Renal cortex interstitium (tissue), 11 donors: ENCODE data around the gene NUDT22. TPM values are rescaled to one million over a fixed set of nuclear protein-coding genes. Genes with fewer than 3 reads are reported as not detected.

Experiments
- DNase-seq, 11 donors: peaks; one replicate each; pipeline ENCODE4 v3.0.0-alpha.2; 2013; ENCODE audit warnings: low read depth in 9 of 11, low spot score in 4 of 11; ENCODE audit errors: extremely low read depth in 1 of 11
- polyA plus RNA-seq, 3 donors: library from polyadenylated mRNA; unstranded; fragments of 120-200 nt; gene quantifications; one replicate each; pipeline ENCODE4 v1.2.1, GENCODE V29; 2013; ENCODE audit not compliant: insufficient read length in 3 of 3

The NUDT22 gene
- polyA plus RNA-seq, 3 donors: 17.7 to 32.8 (median 28.0) TPM

DNA sequence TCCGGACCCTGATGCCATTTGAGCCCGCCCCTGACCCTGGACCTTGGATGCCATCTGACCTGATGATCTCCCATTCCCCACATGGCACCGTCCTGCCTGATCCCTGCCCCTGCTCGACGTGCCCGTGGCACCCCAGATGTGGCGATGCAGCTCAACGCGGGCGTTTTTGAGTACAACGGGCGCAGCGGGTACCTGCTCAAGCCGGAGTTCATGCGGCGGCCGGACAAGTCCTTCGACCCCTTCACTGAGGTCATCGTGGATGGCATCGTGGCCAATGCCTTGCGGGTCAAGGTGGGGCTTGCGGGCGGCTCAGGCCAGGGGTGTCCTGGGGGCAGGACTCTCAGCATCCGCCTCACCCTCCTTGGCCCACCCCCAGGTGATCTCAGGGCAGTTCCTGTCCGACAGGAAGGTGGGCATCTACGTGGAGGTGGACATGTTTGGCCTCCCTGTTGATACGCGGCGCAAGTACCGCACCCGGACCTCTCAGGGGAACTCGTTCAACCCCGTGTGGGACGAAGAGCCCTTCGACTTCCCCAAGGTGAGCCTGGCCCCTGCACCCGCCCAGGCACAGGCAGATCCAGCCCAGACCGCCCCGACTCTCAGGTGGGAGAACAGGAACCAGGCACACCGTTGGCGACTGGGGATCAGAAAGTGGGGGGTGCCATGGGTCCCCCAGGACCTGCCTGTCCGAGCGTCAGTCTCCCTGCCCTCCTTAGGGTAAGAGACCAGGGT, 36.4 kb downstream of the NUDT22 start:
- DNase-seq: no peak

DNA sequence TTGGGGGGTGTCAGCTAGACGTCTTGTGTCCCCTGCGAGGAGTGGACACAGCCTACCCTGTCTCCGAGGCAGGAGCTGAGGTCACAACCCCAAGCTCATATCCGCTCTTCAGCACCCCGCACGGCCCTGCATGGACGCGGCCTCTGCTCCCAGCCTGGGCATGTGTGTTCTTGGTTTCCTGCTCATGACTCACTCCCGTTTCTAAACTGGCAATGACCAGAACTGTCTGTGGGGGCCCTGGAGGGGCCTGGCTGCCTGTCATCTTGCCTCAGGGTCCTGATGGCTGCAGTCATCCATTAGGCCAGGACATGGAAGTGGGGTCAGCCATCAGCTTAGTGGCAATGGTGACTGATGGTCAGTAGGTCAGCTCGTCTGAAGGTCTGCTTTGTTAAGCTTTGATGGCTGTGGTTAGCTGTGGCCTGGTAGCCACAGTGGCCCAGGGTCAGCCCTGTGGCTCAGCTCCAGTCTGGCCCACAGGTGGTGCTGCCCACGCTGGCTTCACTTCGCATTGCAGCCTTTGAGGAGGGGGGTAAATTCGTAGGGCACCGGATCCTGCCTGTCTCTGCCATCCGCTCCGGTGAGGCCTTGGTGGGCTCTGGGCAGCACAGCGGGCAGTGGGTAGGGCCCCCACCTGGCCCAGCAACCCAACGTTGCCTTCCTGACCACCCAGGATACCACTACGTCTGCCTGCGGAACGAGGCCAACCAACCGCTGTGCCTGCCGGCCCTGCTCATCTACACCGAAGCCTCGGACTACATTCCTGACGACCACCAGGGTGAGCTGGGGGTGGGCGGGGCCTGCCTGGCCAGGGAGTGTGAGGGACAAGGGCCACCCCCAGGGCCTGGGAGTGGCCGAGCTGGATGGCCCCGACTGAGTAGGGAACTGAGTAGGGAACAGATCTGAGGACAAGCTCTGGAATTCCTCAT, 37.2 kb downstream of the NUDT22 start:
- DNase-seq: no peak

DNA sequence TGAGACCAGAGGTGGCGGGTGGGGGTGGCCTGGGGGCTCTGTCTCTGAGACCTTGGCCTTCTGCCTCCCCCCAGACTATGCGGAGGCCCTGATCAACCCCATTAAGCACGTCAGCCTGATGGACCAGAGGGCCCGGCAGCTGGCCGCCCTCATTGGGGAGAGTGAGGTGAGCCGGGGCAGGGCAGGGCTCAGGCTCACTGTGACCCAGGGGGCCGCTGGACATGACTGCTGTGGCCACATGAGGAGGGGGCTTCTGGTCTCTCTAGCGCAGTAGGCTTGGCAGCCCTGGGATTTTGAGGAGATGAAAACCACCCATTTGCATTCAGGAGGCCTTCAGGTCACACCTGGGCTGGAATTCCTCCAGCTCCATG, 37.9 kb downstream of the NUDT22 start:
- DNase-seq: no peak

DNA sequence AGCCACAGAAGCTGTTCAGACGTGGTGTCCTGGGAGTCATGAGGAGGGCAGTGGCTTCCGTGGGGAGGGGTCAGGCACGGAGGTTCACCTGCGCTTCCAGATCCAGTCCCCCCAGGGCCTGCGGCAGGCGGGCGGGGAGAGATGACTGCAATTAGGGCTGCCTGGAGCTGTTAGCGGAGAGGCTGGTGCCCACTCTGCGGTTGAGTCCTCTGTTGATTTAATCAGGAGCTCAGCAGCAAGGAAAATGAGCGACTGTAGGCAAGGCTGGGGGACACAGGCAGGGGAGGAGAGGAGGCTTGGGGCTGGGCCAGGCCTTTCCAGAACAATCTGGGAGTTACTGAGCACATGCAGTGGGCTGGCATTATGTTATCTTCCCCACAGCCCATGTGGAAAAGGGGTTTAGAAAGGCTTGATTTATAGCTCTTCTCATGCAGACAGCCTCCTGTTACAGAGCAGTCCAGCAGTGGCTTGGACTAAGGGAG, 38.3 kb downstream of the NUDT22 start:
- no peak for DNase-seq

DNA sequence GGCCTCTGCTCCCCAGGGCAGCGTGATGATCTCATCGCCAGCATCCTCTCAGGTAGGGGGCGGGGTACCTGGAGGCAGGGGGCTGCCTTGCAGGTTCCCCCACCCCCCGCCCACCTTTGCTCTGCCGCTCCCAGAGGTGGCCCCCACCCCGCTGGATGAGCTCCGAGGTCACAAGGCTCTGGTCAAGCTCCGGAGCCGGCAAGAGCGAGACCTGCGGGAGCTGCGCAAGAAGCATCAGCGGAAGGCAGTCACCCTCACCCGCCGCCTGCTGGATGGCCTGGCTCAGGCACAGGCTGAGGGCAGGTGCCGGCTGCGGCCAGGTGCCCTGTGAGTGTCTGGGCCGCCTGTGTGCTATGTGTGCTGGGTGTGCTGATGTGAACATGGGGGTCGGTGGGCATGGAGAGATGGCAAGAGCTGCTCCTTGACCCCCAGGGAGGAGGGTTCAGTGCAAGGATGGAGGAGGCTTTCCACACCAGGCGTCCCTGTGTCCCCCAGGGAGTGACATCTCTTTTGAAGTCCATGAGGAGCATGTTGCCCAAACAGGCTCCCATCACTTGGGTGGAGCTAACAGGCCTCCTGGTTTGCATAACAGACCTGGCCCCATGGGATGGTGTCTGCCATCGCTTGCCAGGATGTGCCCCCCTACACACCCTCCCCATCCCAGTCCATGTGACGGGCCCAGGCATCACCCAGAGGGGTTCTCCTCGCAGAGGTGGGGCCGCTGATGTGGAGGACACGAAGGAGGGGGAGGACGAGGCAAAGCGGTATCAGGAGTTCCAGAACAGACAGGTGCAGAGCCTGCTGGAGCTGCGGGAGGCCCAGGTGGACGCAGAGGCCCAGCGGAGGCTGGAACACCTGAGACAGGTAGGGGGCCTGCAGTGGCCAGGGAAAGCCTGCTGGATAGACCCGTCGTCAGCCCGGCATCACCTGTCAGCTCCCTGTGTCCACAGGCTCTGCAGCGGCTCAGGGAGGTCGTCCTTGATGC, 39.4 kb downstream of the NUDT22 start:
- DNase-seq: no peak

DNA sequence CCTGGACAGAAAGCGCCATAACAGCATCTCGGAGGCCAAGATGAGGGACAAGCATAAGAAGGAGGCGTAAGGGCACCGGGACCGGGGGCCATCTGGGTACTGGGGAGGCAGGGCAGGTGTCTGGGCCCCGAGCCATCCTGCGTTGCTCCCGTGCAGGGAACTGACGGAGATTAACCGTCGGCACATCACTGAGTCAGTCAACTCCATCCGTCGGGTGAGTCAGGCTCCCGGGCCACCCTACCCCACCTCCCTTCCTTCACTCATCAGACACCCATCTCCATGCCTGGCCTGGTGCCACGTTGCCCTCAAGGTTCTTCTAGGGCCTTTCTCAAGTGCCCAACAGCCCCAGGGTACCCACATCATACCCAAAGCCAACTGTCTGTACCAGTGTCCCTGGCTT, 40.3 kb downstream of the NUDT22 start:
- no peak for DNase-seq

DNA sequence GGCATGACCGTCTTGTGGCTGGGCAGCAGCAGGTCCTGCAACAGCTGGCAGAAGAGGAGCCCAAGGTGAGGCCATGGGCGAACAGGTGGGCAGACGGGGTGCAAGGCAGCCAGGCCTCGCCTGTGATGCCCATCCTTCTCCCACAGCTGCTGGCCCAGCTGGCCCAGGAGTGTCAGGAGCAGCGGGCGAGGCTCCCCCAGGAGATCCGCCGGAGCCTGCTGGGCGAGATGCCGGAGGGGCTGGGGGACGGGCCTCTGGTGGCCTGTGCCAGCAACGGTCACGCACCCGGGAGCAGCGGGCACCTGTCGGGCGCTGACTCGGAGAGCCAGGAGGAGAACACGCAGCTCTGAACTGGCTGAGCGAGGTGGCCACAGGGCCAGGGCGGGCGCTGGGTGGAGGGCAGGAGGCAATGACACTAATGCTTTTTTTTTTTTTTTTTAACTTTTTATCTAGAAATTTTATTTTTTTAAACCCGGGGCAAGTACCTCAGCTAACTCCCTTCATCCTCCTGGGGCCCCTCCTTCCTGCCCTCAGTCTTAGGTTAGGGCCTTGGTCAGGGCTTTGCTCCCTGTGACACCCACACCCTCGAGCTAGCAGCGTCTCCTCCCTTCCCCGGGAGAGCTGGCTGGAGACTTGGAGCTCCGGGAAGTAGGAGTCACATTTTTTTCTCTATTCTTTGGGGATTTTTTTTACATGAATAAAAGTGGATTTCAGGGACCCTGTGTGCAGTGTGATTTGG, 41.3 kb downstream of the NUDT22 start:
- no peak for DNase-seq

DNA sequence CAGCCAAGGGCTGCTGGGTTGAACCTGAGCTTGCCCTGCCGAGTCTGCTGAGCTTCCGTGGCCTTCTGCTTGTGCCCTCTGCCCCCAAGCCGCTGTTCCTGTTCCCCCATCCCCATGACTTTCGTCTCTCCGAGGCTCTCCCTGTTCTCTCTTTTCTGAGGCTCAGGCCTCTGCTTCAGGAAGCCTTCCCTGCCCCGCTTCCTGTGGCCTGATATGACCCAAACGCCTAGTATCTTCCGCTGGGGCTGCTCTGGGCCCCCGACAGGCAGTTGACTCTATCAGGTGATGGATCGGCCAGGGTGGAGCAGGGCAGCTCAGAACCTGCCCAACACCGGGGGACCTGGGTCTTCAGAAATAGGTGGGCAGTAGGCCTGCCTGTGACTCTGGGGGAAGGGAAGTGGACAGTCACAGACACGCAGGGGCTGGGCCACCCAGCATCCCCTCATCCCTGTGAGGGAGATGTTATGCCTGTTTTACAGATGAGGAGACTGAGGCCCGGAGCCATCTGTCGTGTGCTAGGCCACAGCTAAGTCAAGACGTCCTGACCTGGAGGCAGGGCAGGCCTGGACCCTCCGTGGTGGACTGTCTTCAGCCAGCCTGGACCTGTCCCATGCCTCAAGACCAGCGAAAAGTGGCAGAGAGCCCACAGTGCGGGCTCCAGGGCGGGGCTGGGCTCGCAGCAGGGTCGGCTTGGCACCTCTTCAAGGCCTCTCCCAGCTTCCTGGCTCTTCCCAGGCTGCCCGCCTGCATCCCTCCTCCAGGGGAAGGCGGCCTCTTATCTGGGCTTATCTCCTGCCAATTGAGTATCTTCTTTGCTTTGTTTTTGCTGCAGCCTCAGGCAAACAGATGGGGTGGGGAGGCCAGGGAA, 42.2 kb downstream of the NUDT22 start:
- no peak for DNase-seq

DNA sequence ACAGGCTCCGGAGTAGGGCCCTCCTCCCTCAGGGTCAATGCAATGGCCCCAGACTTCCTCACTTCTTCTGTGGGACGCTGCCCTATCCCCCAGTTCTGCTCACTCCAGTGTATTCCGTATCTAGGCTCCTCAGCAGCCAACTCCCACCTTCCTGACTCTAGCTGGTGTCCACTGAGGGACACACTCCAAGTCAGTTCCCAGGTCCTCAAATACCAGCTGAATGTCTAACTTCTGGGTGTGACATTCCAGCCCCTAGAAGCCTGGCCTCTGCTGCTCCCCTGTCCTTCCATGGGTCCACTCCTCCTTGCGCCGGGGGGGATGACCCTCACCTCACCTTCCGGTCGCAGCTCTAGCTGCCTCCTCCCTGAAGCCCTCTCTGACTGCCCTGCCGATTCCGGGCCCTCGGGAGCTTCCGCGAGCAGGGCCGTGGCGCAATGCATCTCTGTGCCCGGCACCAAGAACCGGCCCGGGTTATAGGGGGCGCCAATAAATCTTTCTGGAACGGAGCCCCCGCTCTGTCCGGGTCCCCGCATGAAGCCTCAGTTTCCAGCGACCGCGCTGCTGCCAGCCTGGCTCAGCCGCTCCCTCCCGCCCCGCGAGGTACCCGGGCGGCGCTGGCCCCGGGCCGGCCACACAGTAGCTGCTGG, 42.9 kb downstream of the NUDT22 start:
- DNase-seq: no peak

DNA sequence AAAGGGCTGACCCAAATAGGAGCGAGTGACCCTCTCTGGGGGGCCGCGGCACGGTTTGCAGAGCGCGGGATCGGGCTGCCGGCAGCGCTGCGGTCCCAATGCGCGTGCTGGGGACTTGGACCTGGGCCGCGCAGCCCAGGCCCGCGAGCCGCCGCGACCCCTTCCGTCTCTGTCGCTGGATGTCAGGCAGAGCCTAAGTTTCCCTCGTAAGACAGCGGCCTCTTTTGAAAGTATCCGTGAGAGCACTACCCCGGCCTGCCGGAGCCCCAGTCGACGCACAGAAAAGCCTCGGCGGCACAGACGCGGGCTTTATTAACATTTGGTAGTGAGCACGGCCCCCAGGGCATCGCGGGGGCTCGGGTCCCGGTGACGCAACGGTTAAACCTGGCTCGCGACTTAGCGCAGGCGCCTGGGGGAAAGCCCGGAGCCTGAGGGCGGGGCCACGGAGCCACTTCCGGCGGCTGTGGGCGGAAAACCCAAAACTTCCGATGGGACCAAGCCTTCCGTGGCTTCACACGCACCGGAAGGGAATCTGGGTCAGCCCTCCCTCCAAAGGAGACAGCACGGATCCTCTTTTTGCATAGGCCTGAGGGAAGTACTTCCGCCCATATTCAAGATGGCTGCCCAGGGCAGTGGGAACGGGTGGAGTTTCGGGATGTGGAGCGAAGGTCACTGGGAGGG, 43.6 kb downstream of the NUDT22 start:
- peak; percentile 95 to 100 (median 99) for DNase-seq

DNA sequence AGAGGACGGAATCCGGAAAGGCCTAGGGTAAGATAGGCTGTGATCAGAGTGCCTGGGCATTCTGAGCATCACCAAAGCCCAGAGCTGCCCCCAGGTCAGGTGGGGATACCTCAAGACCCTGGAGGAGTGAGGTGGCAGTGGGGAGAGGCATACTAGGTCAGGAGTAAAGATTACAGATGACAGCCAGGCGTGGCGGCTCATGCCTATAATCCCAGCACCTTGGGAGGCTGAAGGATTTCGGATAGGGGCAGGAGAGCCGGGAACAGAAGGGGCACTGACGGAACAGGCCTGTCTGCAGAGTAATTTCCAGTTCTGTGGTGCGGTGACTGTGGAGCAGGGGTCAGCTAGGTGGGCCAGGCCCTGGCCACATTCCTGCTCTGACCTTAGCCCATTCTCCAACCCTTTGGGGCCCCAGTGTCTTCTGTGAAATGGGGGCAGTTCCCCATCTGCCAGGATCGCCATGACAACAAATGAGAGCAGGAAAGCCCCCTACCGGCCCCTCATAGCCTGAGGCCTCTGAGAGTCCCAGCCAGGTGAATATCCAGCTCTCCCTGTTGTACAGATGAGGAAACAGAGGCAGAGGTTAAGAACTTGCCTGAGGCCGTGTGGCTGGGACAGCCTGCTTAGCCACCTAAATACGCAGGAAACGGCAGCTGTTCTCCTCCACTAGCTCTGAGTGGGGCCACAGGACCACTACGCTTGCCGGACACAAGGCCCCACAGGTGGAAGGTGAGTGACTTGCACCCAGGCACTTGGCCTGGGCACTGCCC, 49.1 kb downstream of the NUDT22 start:
- DNase-seq: no peak

DNA sequence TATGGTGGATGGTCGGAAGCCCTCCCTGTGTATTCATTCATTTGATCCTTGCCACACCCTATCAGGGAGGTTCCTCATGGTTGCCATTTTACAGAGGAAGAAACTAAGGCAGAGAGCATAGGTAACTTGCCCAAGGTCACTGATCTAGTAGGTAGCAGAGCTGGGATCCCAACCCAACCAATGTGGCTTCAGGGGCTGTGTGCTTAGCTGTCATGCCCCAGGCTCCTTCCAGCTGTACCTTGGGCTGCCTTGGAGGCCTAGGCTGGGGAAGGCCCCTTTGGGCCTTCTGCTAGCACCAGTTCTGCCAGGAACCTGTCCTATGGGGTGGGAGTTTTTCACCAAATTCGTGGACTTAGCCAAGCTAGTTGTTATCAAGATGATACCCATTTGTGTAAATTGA, 49.8 kb downstream of the NUDT22 start:
- no peak for DNase-seq

DNA sequence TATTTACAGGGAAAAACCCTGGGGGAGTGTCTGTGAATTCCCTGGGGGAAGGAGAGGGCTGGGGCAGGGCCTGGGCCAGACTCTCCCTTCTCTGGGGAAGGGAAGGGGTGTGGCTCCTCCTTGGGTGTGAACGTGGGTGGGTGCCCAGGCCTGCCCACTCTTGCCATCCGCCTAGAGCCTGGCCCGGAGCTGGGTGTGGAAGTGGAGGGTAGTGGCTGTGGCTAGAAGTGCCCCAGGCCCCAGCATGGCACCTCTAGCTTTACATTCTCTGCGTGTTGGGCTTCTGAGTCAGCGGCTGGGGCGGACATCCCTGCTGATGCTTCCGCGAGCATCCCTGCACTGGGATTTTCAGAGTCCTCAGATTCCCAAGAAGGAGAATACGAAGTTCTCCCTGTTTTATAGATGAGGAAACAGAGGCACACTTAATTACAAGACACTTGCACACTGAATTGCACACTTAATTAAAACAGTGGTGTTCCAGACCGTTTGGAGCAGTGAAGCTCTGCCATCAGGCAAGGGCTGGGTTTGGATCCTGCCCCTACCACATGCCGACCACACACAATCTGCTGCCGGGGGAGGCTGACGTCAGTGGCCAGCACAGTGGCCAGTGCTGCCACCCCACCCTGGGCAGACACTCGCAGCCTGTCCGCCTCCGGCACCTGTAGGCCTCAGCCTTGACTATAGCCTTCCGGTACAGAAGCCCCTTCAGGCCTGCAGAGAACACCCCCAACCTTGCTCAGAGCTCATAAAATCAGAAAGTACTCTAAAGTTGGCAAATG, 50.8 kb downstream of the NUDT22 start:
- DNase-seq: no peak

DNA sequence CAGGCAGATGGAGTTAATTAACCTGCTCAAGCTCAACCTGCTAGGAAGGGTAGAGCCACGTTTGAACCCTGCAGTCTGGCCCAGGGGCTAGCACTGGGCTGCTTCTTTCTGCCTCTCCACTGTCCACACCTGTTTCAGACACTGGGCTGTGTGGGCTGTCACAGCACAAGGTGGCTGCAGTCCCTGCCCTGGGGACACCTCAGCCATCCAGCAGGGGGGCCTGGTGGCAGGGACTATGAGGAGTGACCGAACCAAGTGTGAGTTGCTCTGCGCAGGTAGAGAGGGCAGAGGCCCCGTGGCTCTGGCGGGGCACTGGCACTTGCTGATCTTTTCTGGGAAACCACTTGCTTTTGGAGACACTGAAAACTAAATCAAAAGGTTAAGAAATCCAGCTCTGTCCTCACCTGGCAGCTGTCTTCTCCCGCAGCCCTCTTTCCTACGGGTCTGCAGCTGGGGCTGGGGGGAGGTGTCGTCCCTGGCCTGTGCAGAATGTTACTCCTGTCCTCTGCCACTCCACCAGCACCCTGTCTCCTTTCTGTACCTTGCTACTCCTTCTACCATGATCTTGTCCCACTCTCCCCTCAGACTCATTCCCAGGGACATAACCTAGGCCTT, 52.6 kb downstream of the NUDT22 start:
- DNase-seq: no peak
